Measurements from ENCODE around the gene VARS2.
A peak's percentile ranks its signal among the peaks of the same experiment; 100 is the strongest.

The VARS2 gene

GRCh38 chr6:30914854-30915590 lies 984 bp downstream of the VARS2 start:
- Histone ChIP-seq H3K36me3 (ENCODE audit: control insufficient read depth, insufficient read depth, low read length) (no peaks in the 10 kb centered on the region), H3K4me3 (ENCODE audit: low read depth, low read length) (peak overlapping the region; percentile 74), H3K9me3 (ENCODE audit: control insufficient read depth, low read length) (no peaks in the 10 kb centered on the region), H2AFZ (peak overlapping the region; percentile 96), H3K27ac (peak overlapping the region; percentile 98), H3K79me2 (peaks cover 8% of the 10 kb centered on the region), H3K27me3 (ENCODE audit: control insufficient read depth, insufficient read depth, low read length) (no peaks in the 10 kb centered on the region), H3K4me1 (peaks cover 21% of the 10 kb centered on the region), H3K4me2 (ENCODE audit: low read length) (peak overlapping the region; percentile 81), H3K9ac (peak overlapping the region; percentile 84)
- no peak for TF ChIP-seq CTCF (IDR thresholded peaks at IDR 0.05)

GRCh38 chr6:30915591-30915946 lies 1.5 kb downstream of the VARS2 start:
- H3K36me3 ChIP-seq (ENCODE audit: control insufficient read depth, insufficient read depth, low read length), result no peaks in the 10 kb centered on the region
- no peaks in the 10 kb centered on the region for H3K27me3 ChIP-seq (ENCODE audit: control insufficient read depth, insufficient read depth, low read length)
- peak overlapping the region; percentile 96 for H2AFZ ChIP-seq
- no peak overlapping the region for H3K4me3 ChIP-seq (ENCODE audit: low read depth, low read length)
- H3K4me1 ChIP-seq, result peaks cover 21% of the 10 kb centered on the region
- H3K9me3 ChIP-seq (ENCODE audit: control insufficient read depth, low read length), result no peaks in the 10 kb centered on the region
- H3K9ac ChIP-seq, result no peak overlapping the region
- H3K79me2 ChIP-seq, result peaks cover 8% of the 10 kb centered on the region
- peak overlapping the region; percentile 98 for H3K27ac ChIP-seq
- H3K4me2 ChIP-seq (ENCODE audit: low read length), result peak overlapping the region; percentile 27
- peak; percentile 63 for TF ChIP-seq CTCF (IDR thresholded peaks at IDR 0.05)

GRCh38 chr6:30917041-30917440 lies 3.0 kb downstream of the VARS2 start:
- H3K4me3 ChIP-seq (ENCODE audit: low read depth, low read length), result no peak overlapping the region
- TF ChIP-seq CTCF (IDR thresholded peaks at IDR 0.05), result no peak
- H3K9ac ChIP-seq, result no peak overlapping the region
- no peak overlapping the region for H2AFZ ChIP-seq
- peaks cover 8% of the 10 kb centered on the region for H3K79me2 ChIP-seq
- no peaks in the 10 kb centered on the region for H3K27me3 ChIP-seq (ENCODE audit: control insufficient read depth, insufficient read depth, low read length)
- peaks cover 21% of the 10 kb centered on the region for H3K4me1 ChIP-seq
- H3K9me3 ChIP-seq (ENCODE audit: control insufficient read depth, low read length), result no peaks in the 10 kb centered on the region
- no peak overlapping the region for H3K4me2 ChIP-seq (ENCODE audit: low read length)
- H3K36me3 ChIP-seq (ENCODE audit: control insufficient read depth, insufficient read depth, low read length), result no peaks in the 10 kb centered on the region
- H3K27ac ChIP-seq, result no peak overlapping the region

GRCh38 chr6:30917487-30917886 lies 3.4 kb downstream of the VARS2 start:
- Histone ChIP-seq H3K79me2 (peaks cover 8% of the 10 kb centered on the region), H2AFZ (no peak overlapping the region), H3K9me3 (ENCODE audit: control insufficient read depth, low read length) (no peaks in the 10 kb centered on the region), H3K4me1 (peaks cover 21% of the 10 kb centered on the region), H3K36me3 (ENCODE audit: control insufficient read depth, insufficient read depth, low read length) (no peaks in the 10 kb centered on the region), H3K27me3 (ENCODE audit: control insufficient read depth, insufficient read depth, low read length) (no peaks in the 10 kb centered on the region), H3K4me3 (ENCODE audit: low read depth, low read length) (no peak overlapping the region), H3K4me2 (ENCODE audit: low read length) (no peak overlapping the region), H3K9ac (no peak overlapping the region), H3K27ac (no peak overlapping the region)
- no peak for TF ChIP-seq CTCF (IDR thresholded peaks at IDR 0.05)

- Histone ChIP-seq H2AFZ (no peak overlapping the region), H3K79me2 (peaks cover 8% of the 10 kb centered on the region), H3K27ac (no peak overlapping the region), H3K27me3 (ENCODE audit: control insufficient read depth, insufficient read depth, low read length) (no peaks in the 10 kb centered on the region), H3K9ac (no peak overlapping the region), H3K4me1 (peaks cover 19% of the 10 kb centered on the region), H3K4me3 (ENCODE audit: low read depth, low read length) (no peak overlapping the region), H3K4me2 (ENCODE audit: low read length) (no peak overlapping the region), H3K36me3 (ENCODE audit: control insufficient read depth, insufficient read depth, low read length) (no peaks in the 10 kb centered on the region), H3K9me3 (ENCODE audit: control insufficient read depth, low read length) (no peaks in the 10 kb centered on the region)
- no peak for TF ChIP-seq CTCF (IDR thresholded peaks at IDR 0.05)
Measured at GRCh38 chr6:30918670-30919069, 4.6 kb downstream of the VARS2 start.

Measured in parathyroid adenoma (tissue), 2 donors.